DOHH2 (cell line): ENCODE measurements around the gene ME3.

Source experiments
- CTCF ChIP-seq: fragments of 200-600 bp; sonication (generic); IDR thresholded peaks from one replicate; pipeline ENCODE4 v1.5.1; 2014; ENCODE audit warnings: antibody characterized with exemption, mild to moderate bottlenecking, low read depth, low read length; ENCODE audit not compliant: poor library complexity, severe bottlenecking
- EZH2phosphoT487 ChIP-seq: fragments of 200-600 bp; sonication (generic); IDR thresholded peaks from 2 replicates; pipeline ENCODE4 v1.6.1; 2017; ENCODE audit warnings: borderline replicate concordance, mild to moderate bottlenecking, antibody characterized with exemption, low read length, moderate library complexity, mixed read lengths

- TF ChIP-seq CTCF (no peak), EZH2phosphoT487 (no peak)
Observed at GRCh38 chr11:86492370-86493010, 179.9 kb downstream of the ME3 start.
